Astrocyte of the hippocampus (primary cell): ENCODE measurements around the gene LPAR6.
"Not testable (repeated sequence)": the region's sequence is repeated elsewhere in the genome, so short reads cannot be mapped to it uniquely, and the experiment has no call there.

Source experiments
- DNase-seq: peaks from one replicate; pipeline ENCODE4 v3.0.0; 2011; ENCODE audit warnings: low read depth, low spot score

LPAR6 gene

DNA sequence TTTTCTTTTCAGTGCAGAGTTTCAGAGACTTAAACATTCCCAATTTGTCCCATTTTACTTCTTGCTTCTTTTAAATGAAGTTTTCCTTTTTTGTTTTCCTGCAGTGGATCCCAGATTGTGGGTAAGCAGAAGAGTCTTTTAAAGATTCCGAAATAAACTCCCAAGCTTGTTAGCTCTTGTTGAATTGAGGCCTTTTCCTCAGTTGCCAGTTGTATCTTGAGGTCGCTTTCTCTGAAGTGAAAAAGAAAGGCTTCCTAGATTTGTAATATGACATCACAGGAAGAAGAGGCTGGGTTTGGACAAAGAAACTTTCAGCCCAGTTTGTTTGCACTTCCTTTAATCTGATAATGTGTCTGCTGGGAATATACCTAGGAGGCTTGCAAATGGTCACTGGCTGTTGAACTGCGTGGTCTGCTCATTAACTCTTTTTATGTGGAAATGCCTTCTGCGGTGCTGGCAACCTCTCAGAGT lies at the start of gene LPAR6:
LPAR6 (minus strand) TSS at position 233 of the 471 bp plus-strand sequence. CDS start 690 bp downstream, outside the sequence.
- peak; percentile 57 for DNase-seq

DNA sequence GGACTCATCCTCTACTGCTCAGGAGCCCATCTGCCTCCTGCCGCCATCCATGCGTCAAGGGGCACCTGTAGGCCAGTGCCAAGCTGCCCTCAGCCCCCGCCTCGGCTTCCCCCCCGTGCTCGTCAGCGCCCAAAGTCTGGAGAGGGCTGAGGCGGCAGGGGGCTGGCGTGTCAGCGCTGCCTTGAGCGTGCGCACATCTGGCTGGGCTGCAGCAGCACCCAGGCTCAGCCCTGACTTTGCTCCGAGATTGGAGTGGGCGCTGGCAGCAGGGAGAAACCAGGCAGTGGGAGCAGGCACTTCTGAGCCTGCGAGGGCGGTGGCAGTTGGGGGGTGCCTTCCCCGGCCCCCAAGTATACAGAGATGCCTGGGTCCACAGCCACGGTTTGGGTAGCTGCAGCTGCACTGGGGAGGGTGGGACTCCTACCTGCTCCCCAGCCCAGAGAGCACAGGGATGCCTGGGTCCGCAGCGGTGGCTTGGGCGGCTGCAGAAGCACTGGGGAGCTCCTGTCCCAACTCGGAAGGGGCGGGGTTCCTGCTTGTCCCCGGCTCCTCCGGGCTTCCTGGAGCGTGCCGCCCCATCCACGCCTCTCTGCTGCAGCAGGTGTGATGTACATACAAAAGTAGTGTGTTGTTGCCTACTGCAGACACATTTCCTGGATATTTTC lies 44.8 kb upstream of the LPAR6 start:
- DNase-seq = no peak

GRCh38 chr13:48456546-48456945 lies 43.6 kb upstream of the LPAR6 start:
- no peak for DNase-seq

DNA sequence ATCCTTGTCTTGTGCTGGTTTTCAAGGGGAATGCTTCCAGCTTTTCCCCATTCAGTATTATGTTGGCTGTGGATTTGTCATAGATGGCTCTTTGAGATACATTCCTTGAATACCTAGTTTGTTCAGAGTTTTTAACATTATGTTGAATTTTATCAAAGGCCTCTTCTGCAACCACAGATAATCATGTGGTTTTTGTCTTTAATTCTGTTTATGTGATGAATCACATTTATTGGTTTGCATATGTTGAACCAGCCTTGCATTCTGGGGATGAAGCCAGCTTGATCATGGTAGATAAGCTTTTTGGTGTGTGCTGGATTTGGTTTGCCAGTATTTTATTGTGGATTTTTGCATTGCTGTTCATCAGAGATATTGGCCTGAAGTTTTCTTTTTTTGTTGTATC lies 38.3 kb upstream of the LPAR6 start:
- DNase-seq = peak; percentile 26

DNA sequence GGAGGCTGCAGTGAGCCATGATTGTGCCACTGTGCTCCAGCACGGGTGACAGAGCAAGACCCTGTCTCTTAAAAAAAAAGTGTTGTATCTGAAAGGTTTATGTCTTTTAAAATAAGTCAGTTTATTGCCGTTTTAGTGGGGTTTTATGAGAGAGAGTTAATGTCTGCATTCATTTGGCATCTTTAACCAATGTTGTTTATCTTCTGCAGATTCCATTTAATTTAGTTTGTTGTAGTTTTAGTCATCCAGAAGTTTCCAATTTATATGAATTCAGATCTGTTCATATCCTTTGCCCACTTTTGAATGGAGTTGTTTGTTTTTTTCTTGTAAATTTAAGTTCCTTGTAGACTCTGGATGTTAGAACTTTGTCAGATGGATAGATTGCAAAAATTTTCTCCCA lies 36.7 kb upstream of the LPAR6 start:
- DNase-seq = no peak

DNA sequence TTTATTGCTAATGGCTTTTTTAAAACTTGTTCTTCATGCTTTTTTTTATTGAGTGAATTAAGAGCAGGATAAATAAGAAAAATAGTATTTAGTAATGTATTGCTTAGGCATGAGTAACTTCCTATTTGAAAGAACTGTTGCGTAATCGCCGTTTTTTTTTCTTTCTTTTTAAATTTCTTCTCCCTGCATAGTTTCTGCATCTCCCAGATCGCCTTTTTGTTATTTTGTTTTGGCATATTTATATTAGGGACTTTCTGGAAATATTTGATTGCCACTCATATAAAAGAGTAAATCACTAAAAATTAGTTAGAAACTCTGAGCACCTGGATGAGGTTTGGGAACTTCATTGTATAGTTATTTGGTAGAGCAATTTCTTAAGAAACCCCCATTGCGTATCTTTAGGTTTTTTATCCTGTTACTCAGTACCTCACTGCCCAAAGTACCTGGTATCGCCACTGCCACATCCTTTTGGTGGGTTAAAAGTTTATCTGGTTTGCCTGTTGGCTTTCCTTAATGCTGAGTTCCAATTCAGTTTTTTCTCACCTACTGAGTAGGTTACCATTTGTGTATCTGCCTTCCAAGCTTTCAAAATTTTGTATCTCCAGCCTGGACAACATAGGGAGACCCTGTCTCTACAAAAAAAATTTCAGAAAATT lies 36.2 kb upstream of the LPAR6 start:
- DNase-seq = no peak

DNA sequence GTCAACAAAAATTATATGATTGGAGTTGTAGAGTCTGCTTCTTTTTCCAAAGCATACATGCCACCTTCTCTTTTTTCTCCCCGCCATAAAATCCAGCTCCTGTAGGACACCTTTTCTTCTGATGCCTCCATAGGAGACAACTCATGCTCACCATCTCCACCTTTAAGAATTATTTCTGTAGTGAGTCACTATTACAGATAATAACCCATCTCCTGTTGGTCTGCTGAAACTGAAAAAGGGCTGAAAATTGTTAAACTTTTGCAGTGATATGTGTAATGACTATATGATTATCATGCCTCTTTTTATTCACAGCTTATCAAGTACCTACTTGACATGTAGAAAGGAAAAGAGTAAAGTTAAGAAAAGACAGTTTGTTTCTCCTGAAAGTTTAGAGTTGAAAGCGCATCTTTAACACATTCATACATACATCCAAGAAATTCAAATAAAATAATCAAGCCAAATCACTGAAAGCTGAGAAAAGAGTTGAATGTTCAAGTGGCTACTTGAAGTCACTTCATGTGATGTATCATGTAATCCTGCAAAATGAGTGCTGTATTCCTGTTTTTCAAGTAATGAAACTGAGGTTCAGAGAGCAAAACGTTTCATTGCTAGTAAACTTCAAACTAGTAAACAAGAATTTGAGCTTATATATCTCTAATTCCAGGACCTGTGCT lies 35.5 kb upstream of the LPAR6 start:
- no peak for DNase-seq

DNA sequence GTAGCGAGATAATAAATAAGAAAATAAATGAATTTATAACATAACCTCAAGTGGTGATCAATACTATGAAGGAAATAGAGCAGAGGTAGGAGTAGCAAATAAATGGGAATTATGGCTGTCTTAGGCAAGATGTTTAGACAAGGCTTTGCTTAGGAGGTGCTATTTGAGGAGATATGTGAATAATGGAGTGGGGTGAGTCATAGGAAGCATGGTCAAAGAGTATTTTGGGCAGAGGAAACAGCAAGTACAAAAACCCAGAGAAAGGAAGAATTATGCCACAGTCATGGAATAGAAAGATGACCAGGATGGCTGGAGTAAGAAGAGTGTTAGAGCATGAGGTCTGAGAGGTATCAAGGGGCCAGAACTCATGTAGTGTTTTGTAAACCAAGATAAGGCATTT lies 33.6 kb upstream of the LPAR6 start:
- peak; percentile 56 for DNase-seq

- DNase-seq = no peak
Measured at GRCh38 chr13:48443442-48444208, 30.7 kb upstream of the LPAR6 start.

GRCh38 chr13:48437371-48437770 lies 24.5 kb upstream of the LPAR6 start:
- DNase-seq = peak; percentile 71

- DNase-seq = no peak
Measured at GRCh38 chr13:48436661-48437288, 23.9 kb upstream of the LPAR6 start.

DNA sequence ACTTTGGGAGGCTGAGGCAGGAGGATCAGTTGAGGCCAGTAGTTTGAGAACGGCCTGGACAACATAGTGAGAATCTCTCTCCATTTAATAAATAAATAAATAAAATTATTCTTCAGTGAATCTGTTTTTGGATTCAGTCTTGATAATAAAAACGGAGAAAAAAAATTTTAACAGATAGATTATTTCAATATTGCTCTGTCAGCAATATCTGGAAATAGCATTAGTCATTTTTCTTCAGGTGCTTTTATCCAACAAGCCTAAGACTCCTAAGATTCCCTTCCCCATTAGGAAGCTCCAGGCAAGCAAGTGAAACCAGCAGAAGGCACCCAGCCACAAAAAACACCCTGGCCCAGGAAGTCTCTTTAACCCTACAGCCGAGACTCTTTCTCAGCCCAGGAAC lies 21.3 kb upstream of the LPAR6 start:
- DNase-seq = no peak

DNA sequence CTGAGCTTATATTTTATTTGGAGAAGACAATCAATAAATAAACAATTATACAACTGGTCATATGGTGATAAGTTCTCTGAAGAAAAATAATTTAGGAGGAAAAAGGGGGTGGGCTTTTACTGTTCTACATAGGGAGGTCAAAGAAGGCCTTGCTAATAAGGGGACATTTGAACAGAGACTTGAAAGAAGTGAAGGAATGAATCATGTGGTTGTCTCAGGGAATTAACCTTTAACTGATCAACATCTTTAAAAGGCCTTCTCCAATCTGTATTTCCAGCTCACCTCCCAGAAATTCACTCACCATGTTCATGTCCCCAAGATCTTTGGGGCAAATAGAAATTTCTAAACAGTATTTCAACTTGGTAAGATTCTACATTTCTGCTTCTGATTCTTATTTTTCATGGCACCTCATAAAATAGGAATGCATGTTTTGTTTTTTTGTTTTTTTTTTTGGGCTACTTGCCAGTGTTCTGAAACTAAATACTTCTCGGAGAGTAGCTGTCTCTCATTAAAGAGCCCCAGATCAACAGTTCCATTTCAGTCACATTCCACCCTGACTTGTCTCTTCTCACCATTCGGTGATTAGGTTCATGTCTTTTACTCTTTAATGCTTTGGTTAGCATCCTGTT lies 19.2 kb upstream of the LPAR6 start:
- DNase-seq = peak; percentile 53

- peak; percentile 69 for DNase-seq
Measured at GRCh38 chr13:48431431-48431830, 18.5 kb upstream of the LPAR6 start.

DNA sequence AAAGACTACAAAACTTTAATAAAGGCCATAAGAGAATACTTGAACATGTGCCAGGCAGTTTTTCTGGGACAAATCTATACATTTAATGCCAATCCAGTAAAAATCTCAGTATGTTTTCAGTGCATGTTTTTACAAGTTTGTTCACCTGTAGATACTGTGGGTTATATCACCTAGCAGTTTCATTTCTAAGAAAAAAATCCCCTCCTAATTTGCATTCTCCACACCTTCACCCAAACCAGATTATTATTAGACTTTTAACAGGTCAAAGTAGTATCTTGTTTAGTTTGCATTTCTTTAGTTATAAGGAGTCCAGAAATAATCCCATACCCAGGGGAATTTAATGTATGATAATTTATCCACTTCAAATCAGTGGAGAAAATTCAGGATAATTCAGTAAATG lies 17.0 kb upstream of the LPAR6 start:
- no peak for DNase-seq

DNA sequence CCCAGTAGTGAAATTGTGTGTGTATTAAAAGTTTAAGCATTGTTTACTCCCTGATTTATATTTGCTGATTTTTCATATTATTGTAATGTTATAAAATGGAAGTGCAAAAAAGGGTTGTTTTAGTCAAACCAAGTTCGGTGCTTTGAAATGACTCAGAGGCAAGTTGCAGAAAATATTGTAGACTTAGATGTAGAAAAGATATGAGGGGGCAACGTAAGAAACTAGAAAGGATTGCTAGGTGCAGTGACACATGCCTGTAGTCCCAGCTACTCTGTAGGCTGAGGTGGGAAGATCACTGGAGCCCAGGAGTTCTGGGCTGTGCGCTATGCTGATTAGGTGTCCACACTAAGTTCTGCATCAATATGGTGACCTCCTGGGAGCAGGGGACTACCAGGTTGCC lies 16.1 kb upstream of the LPAR6 start:
- DNase-seq = no peak

- DNase-seq = not testable (repeated sequence)
Measured at GRCh38 chr13:48426755-48427298, 13.9 kb upstream of the LPAR6 start.

DNA sequence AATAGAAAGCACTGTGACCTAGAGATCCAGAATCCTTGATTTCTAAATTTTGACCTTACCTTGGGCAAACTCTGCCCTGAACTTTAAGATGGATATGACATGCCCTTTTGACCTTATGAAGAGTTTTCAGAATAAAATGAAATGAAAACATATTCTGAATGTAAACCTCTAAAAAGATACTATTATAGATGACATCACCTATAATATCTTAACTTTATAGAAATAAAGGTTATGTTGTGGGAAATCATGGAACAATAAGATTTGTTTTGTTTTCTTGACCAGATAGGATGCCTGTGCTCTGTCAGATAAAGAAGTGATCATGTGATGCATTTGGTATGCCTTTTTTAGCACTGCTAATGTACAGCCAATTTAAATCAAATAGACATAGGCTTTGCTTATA lies 13.1 kb upstream of the LPAR6 start:
- DNase-seq = no peak

DNA sequence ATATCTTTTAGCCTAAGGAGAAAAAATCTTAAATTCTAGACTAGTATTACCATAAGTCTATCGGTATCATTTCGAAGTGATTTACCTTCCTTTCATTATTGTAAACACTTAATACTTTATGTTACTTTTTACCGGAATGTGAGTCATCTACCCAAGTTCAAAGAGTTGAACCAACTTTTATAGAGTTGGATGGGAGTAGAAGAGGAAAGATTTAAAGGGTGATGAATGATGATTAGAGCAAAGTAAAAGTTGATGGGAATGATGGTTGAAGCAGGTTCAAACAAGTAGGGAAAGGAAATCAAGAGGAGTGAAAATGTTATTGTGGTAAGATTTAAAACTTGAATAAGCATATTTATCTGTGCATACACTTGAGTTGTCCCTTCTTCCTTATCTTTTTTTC lies 11.3 kb upstream of the LPAR6 start:
- no peak for DNase-seq

- DNase-seq = not testable (repeated sequence)
Measured at GRCh38 chr13:48422003-48422402, 9.1 kb upstream of the LPAR6 start.

DNA sequence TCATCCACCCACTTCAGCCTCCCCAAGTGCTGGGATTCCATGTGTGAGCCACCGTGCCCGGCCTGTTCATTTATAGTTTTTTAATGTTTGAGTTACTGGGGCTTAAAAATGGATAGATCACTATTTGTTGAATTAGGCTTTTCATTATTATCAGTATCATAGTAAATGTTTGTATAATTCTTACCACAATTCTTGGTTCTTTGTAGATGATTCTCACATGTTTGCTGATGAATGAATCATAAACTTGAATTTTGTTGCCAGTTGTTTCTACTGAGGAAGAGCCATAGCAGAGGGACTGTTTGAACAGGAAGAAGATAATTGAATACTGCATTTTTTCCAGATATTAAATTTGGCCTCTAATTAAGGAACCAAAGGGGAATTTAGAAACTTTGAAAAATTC lies 2.6 kb upstream of the LPAR6 start:
- no peak for DNase-seq
